GM20431 (cell line): Measurements from ENCODE around the gene CDKL2.

Experiments
- in situ Hi-C: fragments of 300-500 bp; cut with MseI, MboI; formaldehyde crosslinking; loops from one replicate; pipeline ENCODE4 v1.15.0; 2020; ENCODE audit warnings: low sequenced_read_pairs; ENCODE audit not compliant: unreplicated experiment

The CDKL2 gene

GRCh38 chr4:75644095-75644494, 13.8 kb upstream of the CDKL2 start:
- in situ Hi-C loops, result no loop called here

- in situ Hi-C loops, result no loop called here
Measured at GRCh38 chr4:75643651-75644050, 13.3 kb upstream of the CDKL2 start.

GRCh38 chr4:75639124-75639695, 8.9 kb upstream of the CDKL2 start:
- in situ Hi-C loops, result no loop called here

GRCh38 chr4:75637827-75638226, 7.5 kb upstream of the CDKL2 start:
- in situ Hi-C loops, result no loop called here

- in situ Hi-C loops, result no loop called here
Measured at GRCh38 chr4:75637176-75637575, 6.8 kb upstream of the CDKL2 start.

GRCh38 chr4:75634951-75635350, 4.6 kb upstream of the CDKL2 start:
- in situ Hi-C loops, result no loop called here

- in situ Hi-C loops, result no loop called here
Measured at GRCh38 chr4:75634281-75634680, 4.0 kb upstream of the CDKL2 start.

GRCh38 chr4:75633846-75634245, 3.5 kb upstream of the CDKL2 start:
- in situ Hi-C loops, result no loop called here

- in situ Hi-C loops, result no loop called here
Measured at GRCh38 chr4:75630937-75631329, 605 bp upstream of the CDKL2 start.

GRCh38 chr4:75629239-75629638, 1.1 kb downstream of the CDKL2 start:
- in situ Hi-C loops, result no loop called here

GRCh38 chr4:75623026-75623425, 7.3 kb downstream of the CDKL2 start:
- in situ Hi-C loops, result no loop called here

- in situ Hi-C loops, result no loop called here
Measured at GRCh38 chr4:75621715-75622114, 8.6 kb downstream of the CDKL2 start.

- in situ Hi-C loops, result no loop called here
Measured at GRCh38 chr4:75612306-75612705, 18.0 kb downstream of the CDKL2 start.

- in situ Hi-C loops, result no loop called here
Measured at GRCh38 chr4:75605928-75606327, 24.4 kb downstream of the CDKL2 start.

- in situ Hi-C loops, result no loop called here
Measured at GRCh38 chr4:75599647-75600046, 30.7 kb downstream of the CDKL2 start.

- in situ Hi-C loops, result no loop called here
Measured at GRCh38 chr4:75598390-75598789, 31.9 kb downstream of the CDKL2 start.

- in situ Hi-C loops, result no loop called here
Measured at GRCh38 chr4:75596061-75596460, 34.3 kb downstream of the CDKL2 start.

GRCh38 chr4:75593393-75593792, 36.9 kb downstream of the CDKL2 start:
- in situ Hi-C loops, result no loop called here

- in situ Hi-C loops, result no loop called here
Measured at GRCh38 chr4:75584067-75584466, 46.3 kb downstream of the CDKL2 start.

- in situ Hi-C loops, result no loop called here
Measured at GRCh38 chr4:75567725-75568124, 62.6 kb downstream of the CDKL2 start.

GRCh38 chr4:75566911-75567310, 63.4 kb downstream of the CDKL2 start:
- in situ Hi-C loops, result no loop called here

- in situ Hi-C loops, result no loop called here
Measured at GRCh38 chr4:75565481-75565880, 64.8 kb downstream of the CDKL2 start.

- in situ Hi-C loops, result no loop called here
Measured at GRCh38 chr4:75564023-75564422, 66.3 kb downstream of the CDKL2 start.
